NCI-H2107 treated with DMSO at 0.1 percent for 48 hours (cell line): ENCODE results near the gene UBE2QL1.

ENCODE experiments used
- DNase-seq: peaks from one replicate; lab custom pipeline; 2025; ENCODE audit not compliant: unreplicated experiment; lab: John Stamatoyannopoulos, UW

UBE2QL1 gene

GRCh38 chr5:6522923-6523322, 74.3 kb downstream of the UBE2QL1 start:
- no peak for DNase-seq

GRCh38 chr5:6525422-6525821, 76.8 kb downstream of the UBE2QL1 start:
- DNase-seq = no peak

DNA sequence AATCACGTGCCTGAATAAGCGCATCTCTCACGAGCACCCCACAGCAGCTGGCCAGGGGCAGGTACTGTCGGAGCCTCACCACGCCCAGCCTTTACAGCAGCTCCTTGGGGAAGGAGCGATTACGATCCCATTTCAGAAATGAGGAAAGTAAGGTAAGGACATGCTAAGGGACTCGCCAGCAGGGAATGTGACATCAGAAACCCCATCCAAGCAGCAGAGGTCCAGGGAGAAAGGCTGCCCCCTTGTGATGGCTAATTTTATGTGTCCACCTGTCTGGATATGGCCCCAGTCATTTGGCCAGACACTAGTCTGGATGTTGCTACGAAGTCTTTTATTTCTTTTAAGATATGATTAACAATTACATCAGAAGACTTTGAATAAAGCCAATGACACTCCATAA, 77.3 kb downstream of the UBE2QL1 start:
- peak; percentile 27 for DNase-seq

DNA sequence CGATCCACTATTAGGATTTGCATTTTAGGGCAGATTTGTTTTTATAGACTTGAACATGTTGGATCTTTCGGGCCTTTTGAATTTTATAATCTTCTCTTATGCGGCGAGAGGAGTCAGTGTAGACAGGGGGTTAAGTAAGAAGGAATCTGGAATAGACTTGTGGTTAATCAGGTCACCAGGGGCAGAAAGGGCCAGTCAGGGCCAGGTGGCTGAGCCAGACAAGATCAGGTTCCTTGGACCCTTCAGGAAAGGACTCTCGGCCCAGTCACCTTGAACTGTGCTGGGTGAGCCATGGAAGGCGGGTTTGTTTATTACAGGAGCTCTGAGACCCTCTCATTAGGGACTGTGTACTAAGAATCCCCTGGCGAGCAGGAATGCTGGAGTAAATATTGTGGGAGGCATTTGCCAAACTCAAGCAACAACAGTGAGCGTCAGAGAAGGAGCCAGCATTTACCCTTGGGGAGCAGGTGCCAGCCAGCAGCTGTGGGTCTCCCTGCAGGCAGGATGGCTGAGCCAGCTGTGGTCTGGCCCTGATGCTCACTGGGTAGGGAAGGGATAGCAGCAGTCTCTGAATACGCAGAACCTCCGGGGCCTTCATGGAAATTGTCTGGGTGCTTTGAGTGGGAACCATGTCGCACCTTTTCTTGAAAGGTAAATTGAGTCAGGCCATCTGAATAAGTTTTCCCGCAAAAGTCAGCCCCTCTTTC, 79.2 kb downstream of the UBE2QL1 start:
- no peak for DNase-seq

DNA sequence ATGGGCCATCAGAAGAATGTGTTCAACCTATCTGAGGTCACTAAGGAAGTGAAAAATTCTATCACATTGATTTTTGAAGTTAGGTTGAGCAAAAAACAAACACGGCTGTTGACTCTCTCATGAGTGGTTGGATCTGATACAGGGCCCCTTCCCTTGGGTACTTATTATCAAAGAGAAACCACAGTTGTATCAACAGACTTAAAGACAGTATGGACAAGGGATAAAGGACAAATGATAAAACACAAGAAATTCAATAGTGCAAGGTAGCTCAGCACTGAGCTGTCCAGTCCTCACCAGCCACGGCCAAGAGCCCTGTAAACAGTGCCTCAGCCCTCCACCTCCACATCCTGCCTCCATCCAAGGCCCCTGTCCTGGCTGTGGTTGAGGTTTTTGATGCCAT, 86.9 kb downstream of the UBE2QL1 start:
- DNase-seq = no peak

GRCh38 chr5:6539060-6539459, 90.4 kb downstream of the UBE2QL1 start:
- no peak for DNase-seq

GRCh38 chr5:6540111-6540827, 91.6 kb downstream of the UBE2QL1 start:
- DNase-seq = peak; percentile 14

DNA sequence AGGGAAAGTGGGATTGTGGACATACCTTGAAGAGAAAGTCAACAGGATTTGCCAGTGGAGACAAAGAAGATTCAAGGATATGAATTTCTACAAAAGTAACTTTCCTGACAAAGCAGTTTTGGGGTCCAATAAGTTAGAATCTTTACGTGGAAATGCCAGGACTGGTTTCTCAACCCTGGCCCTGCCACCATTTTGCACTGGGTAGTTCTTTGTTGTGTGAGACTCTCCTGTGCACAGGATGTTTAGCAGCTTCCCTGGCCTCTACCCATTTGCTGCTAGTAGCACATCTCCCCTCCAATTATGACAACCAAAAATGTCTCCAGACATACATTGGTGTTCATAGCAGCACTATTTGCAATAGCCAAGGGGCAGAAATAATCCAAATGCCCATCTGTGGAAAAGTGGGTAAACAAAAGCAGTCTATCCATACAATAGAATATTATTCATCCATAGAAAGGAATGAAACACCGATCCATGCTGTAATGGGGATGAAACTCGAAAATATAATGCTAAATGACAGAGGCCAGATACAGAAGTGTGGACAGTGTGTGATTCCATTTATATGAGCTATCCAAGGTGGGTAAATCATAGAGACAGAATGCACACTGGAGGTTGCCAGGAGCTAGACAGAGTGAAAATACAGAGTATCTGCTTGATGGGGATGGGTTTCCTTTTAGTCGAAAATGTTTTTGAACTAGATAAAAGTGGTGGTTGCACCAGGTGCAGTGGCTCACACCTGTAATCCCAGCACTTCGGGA, 92.8 kb downstream of the UBE2QL1 start:
- DNase-seq = no peak

GRCh38 chr5:6542421-6543345, 94.0 kb downstream of the UBE2QL1 start:
- DNase-seq = peak; percentile 44

GRCh38 chr5:6543346-6543730, 94.7 kb downstream of the UBE2QL1 start:
- DNase-seq = no peak

DNA sequence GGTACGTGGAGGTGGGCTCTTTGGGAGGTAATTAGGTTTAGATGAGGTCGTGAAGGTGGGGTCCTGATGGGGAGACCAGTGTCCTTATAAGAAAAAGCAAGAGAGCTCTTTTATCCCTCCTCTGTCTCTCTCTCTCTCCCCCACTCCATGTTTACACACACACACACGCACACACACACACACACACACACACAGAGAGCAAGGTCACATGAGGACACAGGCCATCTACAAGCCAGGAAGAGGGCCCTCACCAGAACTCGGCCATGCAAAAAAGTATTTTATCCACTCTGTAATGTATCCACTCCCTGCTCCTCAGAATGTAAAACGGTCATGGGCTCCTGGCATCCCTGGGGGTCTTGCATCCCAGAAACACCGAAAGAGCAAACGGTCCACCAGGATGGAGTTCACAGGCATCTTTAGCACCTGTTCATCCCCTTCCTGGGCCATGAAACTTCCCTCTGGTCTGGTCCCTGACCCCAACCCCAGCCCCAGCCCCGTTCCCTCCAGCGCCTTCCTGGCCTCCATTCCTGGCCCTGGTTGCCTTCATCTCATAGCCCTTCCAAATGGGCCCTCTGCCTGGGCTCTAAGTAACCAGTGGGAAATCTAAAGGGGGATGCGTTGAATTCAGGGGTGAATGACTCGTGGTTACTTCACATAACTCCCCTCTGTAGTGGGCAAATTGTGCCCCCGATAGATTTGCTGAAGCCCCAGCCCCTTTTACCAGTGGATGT, 95.3 kb downstream of the UBE2QL1 start:
- no peak for DNase-seq
